GM12875 (cell line): ENCODE measurements around the gene SERPINH1.

Experiments used
- H3K4me3 ChIP-seq: one replicate; pipeline ENCODE4 v1.5.1; 2011; ENCODE audit warnings: low read depth, low read length, control low read depth
- CTCF ChIP-seq: IDR thresholded peaks from 2 replicates; pipeline ENCODE4 v1.5.1; 2011; ENCODE audit warnings: low read depth, mild to moderate bottlenecking, control low read depth, inconsistent platforms, low read length, moderate library complexity, borderline replicate concordance; ENCODE audit not compliant: insufficient read depth

The SERPINH1 gene

GRCh38 chr11:75567971-75568370 lies 5.9 kb downstream of the SERPINH1 start:
- no peak for TF ChIP-seq CTCF
- H3K4me3 ChIP-seq = no peak overlapping the region

- no peak overlapping the region for H3K4me3 ChIP-seq
- no peak for TF ChIP-seq CTCF
These were observed 6.7 kb downstream of the SERPINH1 start for GRCh38 chr11:75568616-75569219.

GRCh38 chr11:75570559-75571139 lies 8.6 kb downstream of the SERPINH1 start:
- TF ChIP-seq CTCF = no peak
- no peak overlapping the region for H3K4me3 ChIP-seq

- TF ChIP-seq CTCF = no peak
- no peak overlapping the region for H3K4me3 ChIP-seq
These were observed 9.6 kb downstream of the SERPINH1 start for GRCh38 chr11:75571625-75572024.

- H3K4me3 ChIP-seq = no peak overlapping the region
- TF ChIP-seq CTCF = no peak
These were observed 10.7 kb downstream of the SERPINH1 start for GRCh38 chr11:75572744-75573143.

GRCh38 chr11:75574698-75575602 lies 12.9 kb downstream of the SERPINH1 start:
- H3K4me3 ChIP-seq = no peak overlapping the region
- TF ChIP-seq CTCF = no peak
